ENCODE results near the gene FAM53B.
"Not testable (repeated sequence)": the region's sequence is repeated elsewhere in the genome, so short reads cannot be mapped to it uniquely, and the experiment has no call there.

The FAM53B gene

GRCh38 chr10:124744102-124745050, at the start of gene FAM53B:
TSS of gene FAM53B (minus strand) at chr10:124744378. CDS start at chr10:124706713, 37,665 bp downstream.
- H3K27ac Mint-ChIP-seq: peak within 1 kb of the TSS; percentile 88
- no peaks in the 10 kb centered on the region for H3K9me3 Mint-ChIP-seq

GRCh38 chr10:124792998-124793352, 48.8 kb upstream of the FAM53B start:
- Mint-ChIP-seq H3K36me3 (ENCODE audit: low read depth) (no peaks in the 10 kb centered on the region), H3K27ac (peak overlapping the region; percentile 96), H3K27me3 (no peaks in the 10 kb centered on the region), H3K4me3 (peak overlapping the region; percentile 92), H3K9me3 (no peaks in the 10 kb centered on the region), H3K4me1 (ENCODE audit: low read depth) (peaks cover 24% of the 10 kb centered on the region)

More at GRCh38 chr10:124744102-124745050, at the start of gene FAM53B:
- Mint-ChIP-seq H3K4me1 (ENCODE audit: low read depth) (peaks cover 60% of the 10 kb centered on the region), H3K36me3 (ENCODE audit: low read depth) (peaks cover 7% of the 10 kb centered on the region), H3K4me3 (peak within 1 kb of the TSS; percentile 93), H3K27me3 (peaks cover 20% of the 10 kb centered on the region)

GRCh38 chr10:124791547-124792348, 47.6 kb upstream of the FAM53B start, which contains the start of gene EEF1AKMT2:
TSS of gene EEF1AKMT2 (minus strand) at chr10:124791887. CDS start at chr10:124791833, 54 bp downstream.
- Mint-ChIP-seq H3K36me3 (ENCODE audit: low read depth) (no peaks in the 10 kb centered on the region), H3K27ac (peak within 1 kb of the TSS; percentile 96)

GRCh38 chr10:124782900-124783299, 38.7 kb upstream of the FAM53B start:
- H3K4me1 Mint-ChIP-seq (ENCODE audit: low read depth); H3K9me3 Mint-ChIP-seq; H3K4me3 Mint-ChIP-seq; H3K27me3 Mint-ChIP-seq; H3K27ac Mint-ChIP-seq: not testable (repeated sequence)
- H3K36me3 Mint-ChIP-seq (ENCODE audit: low read depth): peaks cover 34% of the 10 kb centered on the region

More at GRCh38 chr10:124791547-124792348, 47.6 kb upstream of the FAM53B start, which contains the start of gene EEF1AKMT2:
- Mint-ChIP-seq H3K9me3 (no peaks in the 10 kb centered on the region), H3K27me3 (no peaks in the 10 kb centered on the region), H3K4me3 (peak within 1 kb of the TSS; percentile 92), H3K4me1 (ENCODE audit: low read depth) (peaks cover 24% of the 10 kb centered on the region)

- peaks cover 72% of the 10 kb centered on the region for H3K36me3 Mint-ChIP-seq (ENCODE audit: low read depth)
- H3K9me3 Mint-ChIP-seq: no peaks in the 10 kb centered on the region
- H3K4me3 Mint-ChIP-seq: no peak overlapping the region
- H3K27me3 Mint-ChIP-seq: no peaks in the 10 kb centered on the region
- no peaks in the 10 kb centered on the region for H3K4me1 Mint-ChIP-seq (ENCODE audit: low read depth)
- H3K27ac Mint-ChIP-seq: no peak overlapping the region
Observed at GRCh38 chr10:124768791-124769190, 24.6 kb upstream of the FAM53B start.

GRCh38 chr10:124765256-124765655, 21.1 kb upstream of the FAM53B start:
- Mint-ChIP-seq H3K36me3 (ENCODE audit: low read depth) (peaks cover 56% of the 10 kb centered on the region), H3K4me3 (no peak overlapping the region), H3K27ac (no peak overlapping the region), H3K9me3 (no peaks in the 10 kb centered on the region), H3K27me3 (no peaks in the 10 kb centered on the region), H3K4me1 (ENCODE audit: low read depth) (no peaks in the 10 kb centered on the region)

- no peak overlapping the region for H3K27ac Mint-ChIP-seq
- no peaks in the 10 kb centered on the region for H3K27me3 Mint-ChIP-seq
- H3K9me3 Mint-ChIP-seq: no peaks in the 10 kb centered on the region
- H3K36me3 Mint-ChIP-seq (ENCODE audit: low read depth): peaks cover 60% of the 10 kb centered on the region
- no peaks in the 10 kb centered on the region for H3K4me1 Mint-ChIP-seq (ENCODE audit: low read depth)
- H3K4me3 Mint-ChIP-seq: no peak overlapping the region
Observed at GRCh38 chr10:124763267-124763666, 19.1 kb upstream of the FAM53B start.

GRCh38 chr10:124762281-124762680, 18.1 kb upstream of the FAM53B start:
- H3K4me1 Mint-ChIP-seq (ENCODE audit: low read depth): no peaks in the 10 kb centered on the region
- no peaks in the 10 kb centered on the region for H3K9me3 Mint-ChIP-seq
- peaks cover 60% of the 10 kb centered on the region for H3K36me3 Mint-ChIP-seq (ENCODE audit: low read depth)
- H3K27me3 Mint-ChIP-seq: no peaks in the 10 kb centered on the region
- H3K27ac Mint-ChIP-seq: no peak overlapping the region
- no peak overlapping the region for H3K4me3 Mint-ChIP-seq

- no peak overlapping the region for H3K4me3 Mint-ChIP-seq
- no peaks in the 10 kb centered on the region for H3K27me3 Mint-ChIP-seq
- peaks cover 52% of the 10 kb centered on the region for H3K36me3 Mint-ChIP-seq (ENCODE audit: low read depth)
- no peaks in the 10 kb centered on the region for H3K9me3 Mint-ChIP-seq
- H3K27ac Mint-ChIP-seq: no peak overlapping the region
- H3K4me1 Mint-ChIP-seq (ENCODE audit: low read depth): no peaks in the 10 kb centered on the region
Observed at GRCh38 chr10:124756156-124756903, 12.2 kb upstream of the FAM53B start.

- H3K27me3 Mint-ChIP-seq: no peaks in the 10 kb centered on the region
- H3K9me3 Mint-ChIP-seq: no peaks in the 10 kb centered on the region
- H3K4me1 Mint-ChIP-seq (ENCODE audit: low read depth): no peaks in the 10 kb centered on the region
- H3K4me3 Mint-ChIP-seq: no peak overlapping the region
- H3K27ac Mint-ChIP-seq: no peak overlapping the region
- H3K36me3 Mint-ChIP-seq (ENCODE audit: low read depth): peaks cover 44% of the 10 kb centered on the region
Observed at GRCh38 chr10:124755581-124755980, 11.4 kb upstream of the FAM53B start.

GRCh38 chr10:124754227-124754626, 10.0 kb upstream of the FAM53B start:
- Mint-ChIP-seq H3K27me3 (no peaks in the 10 kb centered on the region), H3K4me1 (ENCODE audit: low read depth) (peaks cover 4% of the 10 kb centered on the region), H3K36me3 (ENCODE audit: low read depth) (peaks cover 31% of the 10 kb centered on the region), H3K4me3 (no peak overlapping the region), H3K27ac (no peak overlapping the region), H3K9me3 (no peaks in the 10 kb centered on the region)

GRCh38 chr10:124748953-124749645, 4.9 kb upstream of the FAM53B start:
- Mint-ChIP-seq H3K4me1 (ENCODE audit: low read depth) (peaks cover 25% of the 10 kb centered on the region), H3K27me3 (no peaks in the 10 kb centered on the region), H3K4me3 (no peak overlapping the region), H3K36me3 (ENCODE audit: low read depth) (peaks cover 13% of the 10 kb centered on the region), H3K27ac (peak overlapping the region; percentile 33), H3K9me3 (no peaks in the 10 kb centered on the region)

- H3K36me3 Mint-ChIP-seq (ENCODE audit: low read depth): peaks cover 12% of the 10 kb centered on the region
- H3K9me3 Mint-ChIP-seq: no peaks in the 10 kb centered on the region
- H3K27ac Mint-ChIP-seq: no peak overlapping the region
- H3K4me3 Mint-ChIP-seq: no peak overlapping the region
- no peaks in the 10 kb centered on the region for H3K27me3 Mint-ChIP-seq
- H3K4me1 Mint-ChIP-seq (ENCODE audit: low read depth): peaks cover 25% of the 10 kb centered on the region
Observed at GRCh38 chr10:124748166-124748565, 4.0 kb upstream of the FAM53B start.

- Mint-ChIP-seq H3K27ac (no peak overlapping the region), H3K4me1 (ENCODE audit: low read depth) (peaks cover 29% of the 10 kb centered on the region), H3K36me3 (ENCODE audit: low read depth) (peaks cover 10% of the 10 kb centered on the region), H3K9me3 (no peaks in the 10 kb centered on the region), H3K27me3 (peaks cover 2% of the 10 kb centered on the region), H3K4me3 (no peak overlapping the region)
Observed at GRCh38 chr10:124747745-124748144, 3.6 kb upstream of the FAM53B start.

Data from stimulated activated naive CD8-positive, alpha-beta T cell treated with anti-CD3 and anti-CD28 coated beads, Interleukin-15, Interleukin-2, amounts not matched to agents 100 ng/mL and 50 ng/mL, for 24 hours (primary cell).